Cerebellar cortex (tissue), 1 donor: ENCODE results near the gene BACE1.
A peak's percentile ranks its signal among the peaks of the same experiment; 100 is the strongest.

ENCODE experiments used
- DNase-seq: peaks from one replicate; pipeline ENCODE4 v3.0.0-alpha.2; 2015; ENCODE audit warnings: low spot score

The BACE1 gene

DNA sequence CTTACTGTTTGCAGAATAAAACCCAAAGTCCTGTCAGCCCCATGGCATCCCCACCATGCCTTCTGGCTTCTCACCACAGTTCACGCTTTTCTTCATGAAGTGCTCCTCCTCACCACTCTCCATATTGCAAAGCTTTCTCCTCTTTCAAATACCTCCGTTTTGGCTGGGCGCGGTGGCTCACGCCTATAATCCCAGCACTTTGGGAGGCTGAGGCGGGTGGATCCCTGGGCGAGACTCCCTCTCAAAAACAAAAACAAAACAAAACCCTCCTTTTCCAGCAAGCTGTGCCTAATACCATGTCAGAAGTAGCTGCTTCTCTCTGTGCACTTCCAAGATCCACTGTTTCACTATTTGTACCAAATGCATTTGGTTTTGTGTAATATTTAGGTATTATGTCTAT, 6.7 kb downstream of the BACE1 start:
- DNase-seq, result no peak

DNA sequence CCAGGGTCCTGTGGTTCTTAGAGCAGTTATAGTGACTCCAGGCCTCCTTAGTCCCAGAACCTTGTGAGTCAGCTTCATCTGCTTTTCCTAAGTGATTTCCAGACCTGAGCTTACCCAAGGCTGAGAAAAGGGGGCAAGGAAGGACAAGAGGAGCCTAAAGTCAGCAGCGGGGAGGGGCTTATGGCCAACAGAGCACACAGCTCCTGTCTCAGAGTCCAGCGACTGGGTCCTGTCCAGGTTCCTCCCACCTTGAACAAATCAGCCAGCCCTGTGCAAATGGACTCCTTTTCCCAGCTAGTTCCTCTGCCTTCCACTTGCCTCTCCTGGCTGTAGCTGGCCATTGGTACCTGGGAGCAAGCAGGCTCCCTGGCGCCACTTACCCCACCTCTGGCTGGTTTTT, 10.9 kb downstream of the BACE1 start:
- DNase-seq, result no peak

DNA sequence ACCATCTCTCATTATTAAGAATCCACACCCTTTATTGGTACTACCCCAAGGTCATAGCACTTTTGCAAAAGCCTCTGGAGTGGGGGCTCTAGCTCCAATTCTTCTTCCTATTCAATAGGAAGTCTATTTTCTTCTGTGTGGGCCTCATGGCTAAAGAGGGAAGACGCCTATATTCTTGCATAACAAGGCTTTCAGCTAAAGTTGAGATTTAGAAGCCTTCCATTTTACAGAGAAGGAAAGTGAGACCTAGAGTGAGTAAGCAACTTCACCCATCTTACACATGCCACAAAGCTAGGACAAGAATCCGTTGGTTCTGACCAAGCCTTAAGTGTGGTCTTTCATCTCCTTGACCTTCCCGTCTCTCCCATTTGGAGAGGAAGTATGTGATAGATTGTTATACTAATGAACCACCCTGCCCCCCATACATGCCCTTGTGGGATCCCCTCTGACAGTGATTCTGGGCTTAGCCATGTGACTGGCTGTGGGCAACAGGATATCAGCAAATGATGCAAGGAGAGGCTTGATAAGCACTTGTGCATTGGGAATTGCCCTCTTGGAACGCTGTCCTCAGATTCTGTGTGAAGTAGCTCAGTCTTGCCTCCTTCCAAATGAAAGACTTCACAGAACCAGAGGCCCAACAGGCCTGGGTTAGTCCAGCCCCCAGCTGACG, 12.3 kb downstream of the BACE1 start:
- DNase-seq, result no peak

DNA sequence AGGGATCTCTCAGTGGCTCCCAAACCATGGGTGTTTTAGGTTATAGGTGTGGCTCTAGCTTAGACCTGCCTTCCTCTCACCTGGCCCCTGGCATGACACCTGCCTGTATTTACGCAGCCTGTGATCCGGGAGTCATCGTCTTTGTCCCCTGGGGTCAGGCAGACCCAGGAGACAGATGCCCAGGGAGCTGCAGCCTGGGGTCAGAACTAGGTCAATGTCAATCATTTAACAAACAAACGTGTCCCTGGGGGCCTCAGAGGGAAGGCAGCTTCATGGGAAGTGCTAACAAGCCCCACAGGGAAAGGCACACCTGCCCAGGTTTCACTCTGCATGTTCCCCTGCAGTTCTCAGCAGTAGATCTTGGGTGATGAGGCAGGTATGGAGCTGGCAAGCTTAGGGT, 13.0 kb downstream of the BACE1 start:
- DNase-seq, result no peak

DNA sequence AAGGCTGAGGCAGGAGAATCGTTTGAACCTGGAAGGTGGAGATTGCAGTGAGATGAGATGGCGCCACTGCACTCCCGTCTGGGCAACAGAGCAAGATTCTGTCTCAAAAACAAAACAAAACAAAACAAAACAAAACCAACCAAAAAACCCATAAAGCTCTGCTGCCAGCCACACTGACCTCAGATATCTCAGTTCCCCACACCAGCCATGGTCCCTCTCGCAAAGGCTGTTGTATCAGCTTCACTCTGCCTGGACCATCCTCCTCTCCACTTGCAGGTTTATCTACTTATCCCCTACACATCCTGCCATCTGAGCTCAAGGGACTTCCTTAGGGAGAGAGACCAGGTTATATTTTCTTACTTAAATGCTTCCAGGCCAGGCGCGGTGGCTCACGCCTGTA, 13.8 kb downstream of the BACE1 start:
- DNase-seq, result no peak

GRCh38 chr11:117300773-117301172, 15.3 kb downstream of the BACE1 start:
- peak; percentile 14 for DNase-seq

GRCh38 chr11:117300283-117300663, 15.8 kb downstream of the BACE1 start:
- DNase-seq, result peak; percentile 23

DNA sequence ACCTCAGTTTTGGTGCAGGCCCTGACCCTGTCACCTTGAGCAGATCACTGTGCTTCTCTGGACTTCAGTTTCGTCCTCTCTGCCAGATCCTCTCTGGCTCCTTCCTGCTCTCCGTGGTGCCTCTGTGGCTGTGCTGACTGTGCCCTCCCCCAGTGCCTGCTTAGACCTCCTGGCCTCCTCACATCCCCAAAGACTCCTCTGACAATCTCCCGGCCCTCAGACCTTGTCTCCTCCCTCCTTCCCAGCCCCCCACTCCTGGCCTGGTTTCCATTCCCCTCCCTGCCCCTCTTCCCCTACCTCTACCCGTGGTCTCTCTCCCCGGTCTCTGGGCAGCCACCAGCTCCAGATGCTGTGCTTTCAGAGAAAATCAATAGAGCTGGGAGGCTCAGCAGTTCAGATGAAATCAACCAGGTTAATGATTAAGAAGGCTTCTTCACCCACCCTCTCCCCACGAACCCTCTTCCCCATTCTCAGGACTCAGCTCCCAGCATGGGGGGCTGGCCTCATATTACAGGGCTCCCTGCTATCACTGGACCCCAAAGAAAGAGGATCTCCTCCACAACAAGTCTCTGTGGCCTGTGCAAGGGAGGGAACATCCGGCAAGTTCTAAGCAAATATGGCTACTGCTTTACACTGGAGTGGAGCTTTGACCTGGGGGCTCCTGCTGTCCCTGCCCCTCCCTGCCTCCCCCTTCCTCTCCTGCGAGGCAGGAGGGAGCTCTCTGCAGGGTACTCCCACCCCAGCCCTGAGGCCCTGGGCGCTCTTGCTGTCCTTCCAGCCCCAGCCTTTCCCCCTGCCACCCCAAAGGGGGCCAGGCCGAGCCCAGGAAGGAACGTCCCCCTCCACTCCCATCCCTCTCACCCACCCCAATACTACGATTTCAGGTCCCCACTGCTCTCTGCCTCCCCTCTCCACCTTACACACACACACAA, 16.4 kb downstream of the BACE1 start:
- no peak for DNase-seq

GRCh38 chr11:117298195-117298594, 17.9 kb downstream of the BACE1 start:
- DNase-seq, result no peak

GRCh38 chr11:117296881-117297280, 19.2 kb downstream of the BACE1 start:
- DNase-seq, result no peak

GRCh38 chr11:117295438-117296137, 20.5 kb downstream of the BACE1 start:
- no peak for DNase-seq

DNA sequence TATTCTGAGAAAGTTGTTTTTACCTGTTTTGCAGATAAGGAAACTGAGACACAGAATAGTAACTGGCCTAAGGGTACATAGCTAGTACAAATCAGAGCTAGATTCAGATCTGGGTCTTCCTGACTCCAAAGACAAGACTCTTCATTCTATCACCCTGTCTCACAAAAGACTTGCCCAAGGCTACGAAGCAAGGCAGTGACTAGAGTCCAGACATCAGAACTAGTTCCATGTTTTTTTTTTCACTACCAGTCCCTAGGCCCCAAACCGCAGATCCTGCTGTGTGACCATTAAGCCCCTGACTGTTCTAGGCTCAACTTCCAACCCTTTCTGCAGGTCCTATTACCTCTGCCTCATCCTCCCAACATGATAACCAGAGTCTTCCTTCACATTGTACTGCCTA, 23.4 kb downstream of the BACE1 start:
- DNase-seq, result no peak

GRCh38 chr11:117290809-117291396, 25.2 kb downstream of the BACE1 start, which contains the start of gene BACE1-AS:
BACE1-AS (plus strand) TSS chr11:117291346.
- DNase-seq, result peak; percentile 52

DNA sequence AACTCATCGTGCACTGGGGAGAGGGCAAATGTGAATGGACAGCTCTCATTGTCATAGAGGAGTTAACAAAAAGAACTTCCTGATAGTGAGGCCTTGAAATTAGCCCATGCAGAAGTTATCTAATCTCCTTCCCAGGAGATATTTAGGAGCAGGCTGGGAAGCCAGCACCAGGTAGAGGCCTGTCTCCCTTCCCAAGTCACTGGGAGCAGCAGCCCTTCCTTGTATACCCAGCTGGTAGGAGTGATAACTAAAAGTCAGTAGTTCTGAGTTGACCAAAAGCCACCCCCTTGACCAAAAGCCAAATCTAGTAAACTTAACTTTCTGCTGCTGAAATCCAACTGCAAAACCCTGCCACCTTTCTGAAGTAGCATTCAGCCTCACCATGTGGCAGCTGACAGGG, 26.3 kb downstream of the BACE1 start:
- no peak for DNase-seq

DNA sequence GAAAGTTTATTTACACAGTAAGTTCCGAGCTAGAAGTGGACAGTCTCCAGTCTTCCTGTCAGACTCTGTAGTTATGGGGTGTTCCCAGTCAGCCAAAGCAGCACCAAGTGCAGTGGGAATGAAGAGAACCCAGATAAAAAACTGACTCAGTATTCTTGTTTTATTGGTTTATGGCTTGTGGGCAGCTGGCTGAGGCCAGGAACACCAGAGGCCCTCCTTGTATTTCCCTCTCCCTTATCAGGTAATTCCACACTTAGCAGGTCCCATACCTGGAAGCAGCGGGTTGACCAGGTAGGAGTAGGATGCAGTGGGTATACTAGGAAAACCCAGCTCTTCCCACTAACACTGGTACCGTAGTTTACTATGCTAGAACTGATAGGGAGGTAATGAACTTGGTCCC, 28.4 kb downstream of the BACE1 start:
- DNase-seq, result no peak

DNA sequence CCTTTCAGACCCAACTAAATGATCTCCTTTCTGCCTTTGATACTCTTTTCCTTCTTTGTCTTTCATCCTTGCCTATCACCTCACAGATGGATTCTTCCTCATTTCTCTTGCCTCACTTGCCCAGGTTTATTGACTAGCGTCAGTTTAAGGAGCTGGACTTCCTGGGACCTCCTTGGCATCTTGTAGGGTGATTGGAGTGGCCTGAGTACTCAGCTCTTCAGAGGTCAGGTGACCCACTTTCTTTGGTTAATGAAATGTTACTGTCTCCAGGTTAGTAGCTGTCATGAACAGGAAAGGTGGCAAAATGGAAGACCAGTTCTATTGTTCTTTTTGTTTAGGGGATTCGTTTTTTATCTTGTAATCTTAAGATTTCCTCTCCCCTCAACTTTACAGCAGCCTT, 29.5 kb downstream of the BACE1 start:
- DNase-seq, result no peak

- DNase-seq, result no peak
Observed at GRCh38 chr11:117284053-117284452, 32.0 kb downstream of the BACE1 start.

DNA sequence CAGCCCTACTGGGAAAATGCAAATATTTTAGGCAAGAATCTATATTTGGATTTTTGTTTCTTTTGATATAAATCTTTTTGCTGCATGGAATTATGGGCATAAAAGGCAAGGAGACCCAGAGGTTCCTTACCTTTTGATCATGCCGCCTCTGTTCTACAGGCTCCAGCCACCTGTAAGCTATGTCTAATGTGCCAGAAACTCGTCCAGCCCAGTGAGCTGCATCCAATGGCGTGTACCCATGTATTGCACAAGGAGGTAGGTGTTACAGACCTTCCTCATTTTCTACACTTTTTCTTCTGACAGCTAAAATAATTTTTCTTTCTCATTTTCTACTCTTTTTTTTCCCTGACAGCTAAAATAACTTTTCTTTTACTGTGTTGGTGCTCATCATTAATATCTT, 33.1 kb downstream of the BACE1 start:
- DNase-seq, result no peak

DNA sequence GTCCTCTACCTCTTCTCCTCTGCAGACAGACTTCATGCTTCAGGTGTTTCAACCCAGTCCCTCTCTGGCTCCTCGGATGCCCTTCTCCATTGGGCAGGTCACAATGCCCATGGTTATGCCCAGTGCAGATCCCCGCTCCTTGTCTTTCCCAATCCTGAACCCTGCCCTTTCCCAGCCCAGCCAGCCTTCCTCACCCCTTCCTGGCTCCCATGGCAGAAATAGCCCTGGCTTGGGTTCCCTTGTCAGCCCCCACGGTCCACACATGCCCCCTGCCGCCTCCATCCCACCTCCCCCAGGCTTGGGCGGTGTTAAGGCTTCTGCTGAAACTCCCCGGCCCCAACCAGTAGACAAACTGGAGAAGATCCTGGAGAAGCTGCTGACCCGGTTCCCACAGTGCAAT, 34.2 kb downstream of the BACE1 start:
- no peak for DNase-seq

DNA sequence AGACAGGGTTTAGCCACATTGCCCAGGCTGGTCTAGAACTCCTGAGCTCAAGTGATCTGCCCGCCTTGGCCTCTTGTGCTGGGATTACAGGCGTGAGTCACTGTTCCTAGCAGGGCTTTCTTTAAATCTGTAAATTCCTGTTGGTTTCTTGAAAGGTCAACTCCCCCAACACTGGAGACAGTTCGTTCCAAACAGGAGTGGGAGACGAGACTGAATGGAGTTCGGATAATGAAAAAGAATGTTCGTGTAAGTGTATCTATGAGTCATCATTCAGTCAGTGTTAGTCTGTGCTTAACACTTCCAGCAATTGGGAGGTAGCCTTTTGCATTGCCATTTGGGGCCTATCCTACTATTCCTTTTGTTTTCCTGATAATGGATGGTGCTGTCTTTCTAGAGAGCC, 34.9 kb downstream of the BACE1 start:
- no peak for DNase-seq

GRCh38 chr11:117279711-117280376, 36.2 kb downstream of the BACE1 start:
- no peak for DNase-seq

DNA sequence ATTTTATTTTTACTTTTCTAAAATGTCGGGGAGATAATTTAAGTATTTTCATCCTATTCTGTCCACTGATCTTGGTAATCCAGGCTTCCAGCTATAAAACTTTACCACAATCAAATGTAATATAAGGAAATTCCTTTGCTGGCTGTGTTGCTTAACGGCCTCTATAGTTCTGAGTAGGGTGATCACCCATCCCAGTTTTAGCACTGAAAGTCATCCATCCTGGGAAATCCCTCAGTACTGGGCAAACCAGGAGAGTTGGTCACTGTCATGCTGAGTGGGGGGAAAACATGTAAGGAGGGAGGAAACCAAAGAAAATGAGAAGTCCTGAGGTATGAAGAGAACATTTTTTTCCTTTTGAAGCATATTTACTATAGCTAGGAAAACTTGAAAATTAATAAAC, 37.7 kb downstream of the BACE1 start:
- no peak for DNase-seq
